Lung microvascular endothelial cell (primary cell): Measurements from ENCODE around the gene BSN. TPM values are rescaled to one million over a fixed set of nuclear protein-coding genes. Genes with fewer than 3 reads are reported as not detected.

Experiments
- DNase-seq, 2 donors: peaks; one replicate each; pipeline versions ENCODE4 v3.0.0 to v3.0.0-alpha.2; 2010; ENCODE audit warnings: low read depth in 2 of 2
- total RNA-seq: library from RNA; depleted of rRNA; stranded (reverse); fragments of >200 nt; gene quantifications from 2 replicates; pipeline ENCODE4 v1.2.1, GENCODE V29; 2014

Gene BSN, protein sequence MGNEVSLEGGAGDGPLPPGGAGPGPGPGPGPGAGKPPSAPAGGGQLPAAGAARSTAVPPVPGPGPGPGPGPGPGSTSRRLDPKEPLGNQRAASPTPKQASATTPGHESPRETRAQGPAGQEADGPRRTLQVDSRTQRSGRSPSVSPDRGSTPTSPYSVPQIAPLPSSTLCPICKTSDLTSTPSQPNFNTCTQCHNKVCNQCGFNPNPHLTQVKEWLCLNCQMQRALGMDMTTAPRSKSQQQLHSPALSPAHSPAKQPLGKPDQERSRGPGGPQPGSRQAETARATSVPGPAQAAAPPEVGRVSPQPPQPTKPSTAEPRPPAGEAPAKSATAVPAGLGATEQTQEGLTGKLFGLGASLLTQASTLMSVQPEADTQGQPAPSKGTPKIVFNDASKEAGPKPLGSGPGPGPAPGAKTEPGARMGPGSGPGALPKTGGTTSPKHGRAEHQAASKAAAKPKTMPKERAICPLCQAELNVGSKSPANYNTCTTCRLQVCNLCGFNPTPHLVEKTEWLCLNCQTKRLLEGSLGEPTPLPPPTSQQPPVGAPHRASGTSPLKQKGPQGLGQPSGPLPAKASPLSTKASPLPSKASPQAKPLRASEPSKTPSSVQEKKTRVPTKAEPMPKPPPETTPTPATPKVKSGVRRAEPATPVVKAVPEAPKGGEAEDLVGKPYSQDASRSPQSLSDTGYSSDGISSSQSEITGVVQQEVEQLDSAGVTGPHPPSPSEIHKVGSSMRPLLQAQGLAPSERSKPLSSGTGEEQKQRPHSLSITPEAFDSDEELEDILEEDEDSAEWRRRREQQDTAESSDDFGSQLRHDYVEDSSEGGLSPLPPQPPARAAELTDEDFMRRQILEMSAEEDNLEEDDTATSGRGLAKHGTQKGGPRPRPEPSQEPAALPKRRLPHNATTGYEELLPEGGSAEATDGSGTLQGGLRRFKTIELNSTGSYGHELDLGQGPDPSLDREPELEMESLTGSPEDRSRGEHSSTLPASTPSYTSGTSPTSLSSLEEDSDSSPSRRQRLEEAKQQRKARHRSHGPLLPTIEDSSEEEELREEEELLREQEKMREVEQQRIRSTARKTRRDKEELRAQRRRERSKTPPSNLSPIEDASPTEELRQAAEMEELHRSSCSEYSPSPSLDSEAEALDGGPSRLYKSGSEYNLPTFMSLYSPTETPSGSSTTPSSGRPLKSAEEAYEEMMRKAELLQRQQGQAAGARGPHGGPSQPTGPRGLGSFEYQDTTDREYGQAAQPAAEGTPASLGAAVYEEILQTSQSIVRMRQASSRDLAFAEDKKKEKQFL (N-terminal part only)
- under 0.01 TPM in 2 replicates for total RNA-seq

DNA sequence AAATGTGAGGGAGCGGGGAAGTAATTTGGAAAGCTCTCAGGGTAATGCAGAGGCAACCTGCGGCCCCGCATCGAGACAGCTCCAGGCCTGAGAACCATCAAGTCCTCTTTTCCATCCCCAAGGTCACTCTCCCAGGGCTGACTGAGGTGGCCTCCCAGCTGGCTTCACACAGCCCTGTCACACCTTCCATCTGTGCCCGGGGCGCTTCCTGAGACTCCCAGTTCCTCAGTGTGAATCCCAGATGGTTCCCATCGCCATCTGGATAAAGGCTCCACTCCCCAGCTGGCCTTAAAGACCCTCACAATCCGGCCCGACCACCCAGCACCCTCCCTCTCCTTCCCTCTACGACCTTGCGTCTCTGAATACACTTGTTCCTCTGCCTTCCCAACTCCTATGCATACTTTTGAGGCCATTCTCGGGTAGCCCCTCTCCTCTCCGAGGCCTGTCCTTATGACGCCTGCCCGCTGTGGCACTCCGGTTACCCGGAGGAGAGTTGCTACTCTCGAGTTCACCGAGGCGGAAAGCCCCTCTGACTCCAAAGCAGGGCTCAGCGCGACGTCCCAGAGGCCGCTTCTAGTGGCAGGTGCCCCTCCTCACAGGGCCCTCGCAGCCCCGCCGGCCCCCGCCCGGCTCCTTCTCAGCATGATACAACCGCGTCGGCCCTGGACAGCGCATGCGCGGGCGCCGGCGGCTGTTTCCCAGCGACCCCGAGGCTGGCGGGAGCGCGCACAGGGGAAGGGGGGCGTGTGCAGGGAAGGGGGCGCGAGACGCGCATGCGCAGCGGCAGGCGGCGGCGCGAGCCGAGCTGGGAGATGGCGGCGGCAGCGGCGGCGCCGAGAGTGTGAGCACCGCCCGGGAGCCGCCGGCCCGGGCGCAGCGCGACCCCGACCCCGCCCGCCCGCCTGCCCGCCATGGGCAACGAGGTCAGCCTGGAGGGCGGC, at the start of gene BSN:
BSN (plus strand) TSS at position 786 of the 941 bp plus-strand sequence; CDS start at position 912, 126 bp downstream.
- DNase-seq = peak; percentile 88 to 95

- DNase-seq = no peak
These were observed 47.4 kb upstream of the BSN start for GRCh38 chr3:49506906-49507305.

DNA sequence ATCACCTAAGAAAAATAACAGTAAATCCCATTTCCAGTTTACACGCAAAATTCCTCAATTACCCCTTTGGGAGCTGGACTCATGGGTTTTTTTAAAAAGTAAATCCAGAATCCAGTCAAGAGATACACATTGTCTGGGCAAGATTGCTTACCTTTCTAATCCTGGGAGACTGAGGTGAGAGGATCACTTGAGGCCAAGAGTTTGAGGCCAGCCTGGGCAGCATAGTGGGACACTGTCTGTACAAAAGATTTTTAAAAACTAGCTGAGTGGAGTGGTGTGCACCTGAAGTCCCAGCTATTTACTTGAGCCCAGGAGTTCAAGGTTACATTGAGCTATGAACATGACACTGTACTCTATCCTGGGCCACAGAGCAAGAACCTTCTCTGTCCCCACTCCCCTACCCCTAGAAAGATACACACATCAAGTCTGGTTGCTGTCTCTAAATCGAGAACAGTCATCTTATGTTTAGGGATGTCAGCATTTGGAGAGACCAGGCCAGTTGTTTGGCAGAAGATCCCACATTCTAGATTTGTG, 45.2 kb upstream of the BSN start:
- no peak for DNase-seq

DNA sequence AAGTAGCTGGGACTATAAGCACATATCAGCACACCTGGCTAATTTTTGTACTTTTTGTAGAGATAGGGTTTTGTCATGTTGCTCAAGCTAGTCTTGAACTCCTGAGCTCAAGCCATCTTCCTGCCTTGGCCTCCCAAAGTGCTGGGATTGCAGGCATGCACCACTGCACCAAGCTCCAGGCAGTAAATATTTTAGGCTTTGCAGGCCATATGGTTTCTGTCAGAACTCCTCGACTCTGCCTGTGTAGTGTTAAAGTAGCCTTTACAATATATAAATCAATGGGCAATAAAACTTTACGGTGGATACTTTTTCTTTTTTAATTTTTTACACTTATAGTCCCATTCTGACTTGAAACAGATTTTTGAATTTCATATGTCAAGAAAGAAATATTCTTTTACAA, 42.6 kb upstream of the BSN start:
- no peak for DNase-seq

DNA sequence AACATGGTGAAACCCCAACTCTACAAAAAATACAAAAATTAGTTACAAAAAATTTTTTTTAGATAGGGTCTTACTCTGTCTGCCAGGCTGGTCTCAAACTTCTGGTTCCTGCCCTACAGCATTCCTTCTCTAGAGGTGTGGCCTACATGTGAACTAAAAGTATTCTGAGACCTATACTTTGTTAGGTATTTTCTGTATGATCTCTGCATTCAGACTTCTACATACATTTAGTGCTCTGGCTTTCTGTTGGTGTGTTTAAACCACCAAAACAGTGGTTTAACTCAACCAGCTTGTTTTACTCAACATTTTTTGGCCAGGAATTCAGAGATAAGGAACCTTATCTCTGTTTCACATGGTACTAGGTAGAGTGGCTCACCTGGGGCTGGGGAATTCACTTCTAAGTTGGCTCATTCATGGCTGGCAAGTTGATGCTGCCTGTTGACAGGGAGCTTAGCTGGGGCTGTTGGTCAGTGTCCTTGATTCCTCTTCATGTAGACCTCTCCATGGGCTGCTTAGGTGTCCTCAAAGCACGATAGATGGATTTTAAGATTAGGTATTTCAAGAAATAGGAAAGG, 41.4 kb upstream of the BSN start:
- no peak for DNase-seq

DNA sequence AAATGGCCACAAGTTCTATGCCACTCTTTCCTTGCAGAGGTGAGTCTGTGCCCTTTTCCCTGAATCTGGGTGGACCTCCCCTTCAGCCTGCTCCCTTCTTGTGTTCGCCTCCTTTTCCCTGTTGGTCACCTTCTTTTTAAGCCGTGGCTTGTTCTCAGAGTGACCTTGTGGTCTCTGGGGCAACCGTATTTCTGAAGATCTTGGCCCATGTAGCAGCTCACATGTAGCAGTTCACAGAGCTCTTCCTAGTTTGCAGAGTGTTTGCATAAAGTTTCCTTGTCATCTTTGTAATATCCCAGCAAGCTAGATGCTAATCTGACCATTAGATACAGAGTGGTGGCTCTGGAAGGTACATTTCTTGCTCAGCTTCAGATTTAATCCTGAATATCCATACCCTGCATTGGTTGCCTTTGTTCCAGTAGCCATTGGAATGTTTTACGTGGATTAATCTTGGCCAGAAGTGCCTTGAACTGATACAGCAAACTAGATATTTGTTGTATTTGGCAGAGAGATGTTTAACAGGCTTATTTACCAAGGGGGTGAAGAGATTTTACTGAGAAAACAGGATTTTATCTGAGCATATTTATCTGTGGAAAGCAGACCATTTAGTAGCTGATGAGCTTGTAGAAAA, 40.7 kb upstream of the BSN start:
- no peak for DNase-seq

- no peak for DNase-seq
These were observed 36.3 kb upstream of the BSN start for GRCh38 chr3:49518016-49518415.

GRCh38 chr3:49518441-49518840, 35.8 kb upstream of the BSN start:
- no peak for DNase-seq

GRCh38 chr3:49519296-49519695, 35.0 kb upstream of the BSN start:
- DNase-seq = no peak

DNA sequence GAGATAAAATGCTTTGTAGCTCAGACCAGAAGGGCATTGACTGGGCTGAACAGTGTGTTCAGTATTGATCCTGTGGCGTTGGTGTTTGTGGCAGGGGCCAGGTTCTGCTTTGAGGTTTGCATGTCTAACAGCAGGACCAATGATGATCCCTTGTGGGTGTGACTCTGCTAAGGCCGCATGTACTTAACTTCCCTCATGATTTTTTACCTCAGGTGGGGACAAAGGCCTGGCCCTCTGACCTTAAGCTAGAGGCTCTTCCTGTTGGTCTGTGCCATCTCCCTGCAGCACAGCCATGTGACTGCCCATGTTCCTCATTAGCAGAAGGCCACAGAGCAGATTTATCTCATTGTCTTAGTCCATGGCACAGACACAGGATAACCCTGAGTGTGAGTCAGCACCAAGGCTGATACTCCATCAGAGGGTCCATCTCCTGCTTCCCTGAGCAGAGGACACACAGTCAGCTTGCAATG, 34.3 kb upstream of the BSN start:
- peak in 1 of 2 donors; percentile 27 for DNase-seq

DNA sequence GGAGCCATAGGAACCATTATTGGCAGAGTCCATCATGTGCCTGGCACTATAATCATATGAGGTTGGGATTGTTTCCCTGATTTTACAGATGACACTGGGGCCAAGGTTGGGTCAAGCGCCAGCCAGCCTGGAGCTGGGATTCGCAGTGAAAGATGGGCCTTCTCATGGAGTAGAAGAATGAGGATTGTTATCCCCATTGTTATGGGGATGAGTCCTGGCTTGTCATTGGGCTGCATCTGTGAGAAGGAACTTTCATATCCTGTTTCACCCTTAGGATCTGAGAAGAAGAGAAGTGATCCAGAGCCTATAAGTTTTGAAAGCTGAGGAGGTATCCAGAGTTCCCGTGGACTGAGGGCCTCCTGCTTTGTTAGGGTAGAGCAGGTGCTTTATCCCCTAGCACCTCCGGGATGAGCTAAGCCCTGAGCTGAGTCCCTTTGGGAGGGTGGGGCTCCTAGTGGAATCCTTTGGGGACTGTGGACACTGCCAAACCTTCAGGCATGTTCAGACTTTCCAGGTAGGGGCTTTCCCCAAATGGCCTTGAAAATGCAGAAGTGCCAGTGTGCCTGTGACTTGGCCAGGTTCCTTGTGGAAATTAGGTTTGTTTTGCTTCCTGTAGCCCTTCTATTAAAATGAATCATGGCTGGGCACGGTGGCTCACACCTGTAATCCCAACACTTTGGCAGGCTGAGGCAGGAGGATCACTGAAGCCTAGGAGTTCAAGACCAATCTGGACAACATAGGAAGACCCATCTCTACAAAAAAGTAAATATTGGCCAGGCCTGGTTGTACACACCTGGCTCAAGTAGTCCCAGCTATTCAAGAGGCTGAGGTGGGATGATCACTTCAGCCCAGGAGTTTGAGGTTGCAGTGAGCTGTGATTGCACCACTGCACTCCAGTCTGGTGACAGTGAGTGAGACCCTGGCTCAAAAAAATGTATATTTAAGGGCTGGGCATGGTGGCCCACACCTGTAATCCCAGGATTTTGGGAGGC, 30.2 kb upstream of the BSN start:
- no peak for DNase-seq

GRCh38 chr3:49529567-49529966, 24.7 kb upstream of the BSN start:
- DNase-seq = no peak

- DNase-seq = no peak
These were observed 24.0 kb upstream of the BSN start for GRCh38 chr3:49530231-49530630.

- DNase-seq = no peak
These were observed 23.6 kb upstream of the BSN start for GRCh38 chr3:49530701-49531100.

DNA sequence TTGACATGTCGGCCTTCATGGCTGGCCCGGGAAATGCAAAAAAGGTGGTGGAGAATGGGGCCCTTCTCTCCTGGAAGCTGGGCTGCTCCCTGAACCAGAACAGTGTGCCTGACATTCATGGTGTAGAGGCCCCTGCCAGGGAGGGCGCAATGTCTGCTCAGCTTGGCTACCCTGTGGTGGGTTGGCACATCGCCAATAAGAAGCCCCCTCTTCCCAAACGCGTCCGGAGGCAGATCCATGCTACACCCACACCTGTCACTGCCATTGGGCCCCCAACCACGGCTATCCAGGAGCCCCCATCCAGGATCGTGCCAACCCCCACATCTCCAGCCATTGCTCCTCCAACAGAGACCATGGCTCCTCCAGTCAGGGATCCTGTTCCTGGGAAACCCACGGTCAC, 23.1 kb upstream of the BSN start:
- no peak for DNase-seq

DNA sequence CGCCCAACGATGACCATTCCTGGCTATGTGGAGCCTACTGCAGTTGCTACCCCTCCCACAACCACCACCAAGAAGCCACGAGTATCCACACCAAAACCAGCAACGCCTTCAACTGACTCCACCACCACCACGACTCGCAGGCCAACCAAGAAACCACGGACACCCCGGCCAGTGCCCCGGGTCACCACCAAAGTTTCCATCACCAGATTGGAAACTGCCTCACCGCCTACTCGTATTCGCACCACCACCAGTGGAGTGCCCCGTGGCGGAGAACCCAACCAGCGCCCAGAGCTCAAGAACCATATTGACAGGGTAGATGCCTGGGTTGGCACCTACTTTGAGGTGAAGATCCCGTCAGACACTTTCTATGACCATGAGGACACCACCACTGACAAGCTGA, 22.6 kb upstream of the BSN start:
- no peak for DNase-seq

- DNase-seq = no peak
These were observed 21.2 kb upstream of the BSN start for GRCh38 chr3:49533031-49533430.
